ENCODE results near the gene NSMCE1.
"Not testable (repeated sequence)": the region's sequence is repeated elsewhere in the genome, so short reads cannot be mapped to it uniquely, and the experiment has no call there.

NSMCE1 gene

GRCh38 chr16:27216297-27216885, 52.2 kb downstream of the NSMCE1 start:
- no peak for DNase-seq (ENCODE audit: low read depth)

- no peak for DNase-seq (ENCODE audit: low read depth)
Observed at GRCh38 chr16:27215660-27216059, 52.9 kb downstream of the NSMCE1 start.

- no peak for DNase-seq (ENCODE audit: low read depth)
Observed at GRCh38 chr16:27214084-27214961, 54.2 kb downstream of the NSMCE1 start.

- no peak for DNase-seq (ENCODE audit: low read depth)
Observed at GRCh38 chr16:27211026-27211425, 57.5 kb downstream of the NSMCE1 start.

- DNase-seq (ENCODE audit: low read depth) = no peak
Observed at GRCh38 chr16:27210174-27210573, 58.4 kb downstream of the NSMCE1 start.

GRCh38 chr16:27209591-27209990, 59.0 kb downstream of the NSMCE1 start:
- no peak for DNase-seq (ENCODE audit: low read depth)

GRCh38 chr16:27208796-27209195, 59.8 kb downstream of the NSMCE1 start:
- DNase-seq (ENCODE audit: low read depth) = no peak

- no peak for DNase-seq (ENCODE audit: low read depth)
Observed at GRCh38 chr16:27208081-27208680, 60.4 kb downstream of the NSMCE1 start.

GRCh38 chr16:27207121-27207520, 61.5 kb downstream of the NSMCE1 start:
- DNase-seq (ENCODE audit: low read depth) = not testable (repeated sequence)

- no peak for DNase-seq (ENCODE audit: low read depth)
Observed at GRCh38 chr16:27205423-27206065, 63.0 kb downstream of the NSMCE1 start.

- DNase-seq (ENCODE audit: low read depth) = no peak
Observed at GRCh38 chr16:27204312-27204915, 64.2 kb downstream of the NSMCE1 start.

- DNase-seq (ENCODE audit: low read depth) = peak; percentile 99
Observed at GRCh38 chr16:27203507-27204311, 64.9 kb downstream of the NSMCE1 start, which contains the start of gene KDM8. KDM8 (plus strand) TSS chr16:27203526; CDS start chr16:27210124, 6,598 bp downstream.

- peak; percentile 84 for DNase-seq (ENCODE audit: low read depth)
Observed at GRCh38 chr16:27202923-27203506, 65.6 kb downstream of the NSMCE1 start.

- DNase-seq (ENCODE audit: low read depth) = not testable (repeated sequence)
Observed at GRCh38 chr16:27200914-27201313, 67.7 kb downstream of the NSMCE1 start.

- DNase-seq (ENCODE audit: low read depth) = no peak
Observed at GRCh38 chr16:27199736-27200135, 68.8 kb downstream of the NSMCE1 start.

GRCh38 chr16:27199235-27199586, 69.4 kb downstream of the NSMCE1 start:
- no peak for DNase-seq (ENCODE audit: low read depth)

GRCh38 chr16:27198451-27199234, 69.9 kb downstream of the NSMCE1 start:
- DNase-seq (ENCODE audit: low read depth) = no peak

GRCh38 chr16:27197004-27197403, 71.6 kb downstream of the NSMCE1 start:
- DNase-seq (ENCODE audit: low read depth) = no peak

GRCh38 chr16:27195941-27196595, 72.5 kb downstream of the NSMCE1 start:
- no peak for DNase-seq (ENCODE audit: low read depth)

All from CMK (cell line).